Stimulated activated CD8-positive, alpha-beta memory T cell treated with anti-CD3 and anti-CD28 coated beads, Interleukin-15, amount 100 ng/mL, for 24 hours (primary cell): ENCODE results near the gene UGT1A9.
"Not testable (repeated sequence)": the region's sequence is repeated elsewhere in the genome, so short reads cannot be mapped to it uniquely, and the experiment has no call there.

Source experiments
- DNase-seq: peaks from one replicate; pipeline ENCODE4 v3.0.0-alpha.2; 2020; ENCODE audit warnings: low read depth

Gene UGT1A9

GRCh38 chr2:233711312-233712008 lies 39.8 kb downstream of the UGT1A9 start:
- peak; percentile 37 for DNase-seq

GRCh38 chr2:233712611-233713261 lies 41.0 kb downstream of the UGT1A9 start, which contains the start of gene UGT1A5:
Gene UGT1A5, plus strand, starts transcription at chr2:233712907. Its CDS starts 85 bp downstream, at chr2:233712992.
- DNase-seq: no peak

GRCh38 chr2:233713262-233713615 lies 41.5 kb downstream of the UGT1A9 start:
- DNase-seq: no peak

- DNase-seq: no peak
Observed at GRCh38 chr2:233714121-233714520, 42.4 kb downstream of the UGT1A9 start.

- no peak for DNase-seq
Observed at GRCh38 chr2:233718552-233718951, 46.9 kb downstream of the UGT1A9 start, which contains the start of gene UGT1A4. Gene UGT1A4, plus strand, starts transcription at chr2:233718736. Its CDS starts 85 bp downstream, at chr2:233718821.

- no peak for DNase-seq
Observed at GRCh38 chr2:233728723-233729301, 57.1 kb downstream of the UGT1A9 start, which contains the start of gene UGT1A3. Gene UGT1A3, plus strand, starts transcription at chr2:233729042. Its CDS starts 85 bp downstream, at chr2:233729127.

GRCh38 chr2:233736868-233737653 lies 65.4 kb downstream of the UGT1A9 start:
- not testable (repeated sequence) for DNase-seq

GRCh38 chr2:233740870-233741269 lies 69.2 kb downstream of the UGT1A9 start:
- no peak for DNase-seq

- DNase-seq: no peak
Observed at GRCh38 chr2:233743464-233744259, 72.0 kb downstream of the UGT1A9 start.

- DNase-seq: no peak
Observed at GRCh38 chr2:233745073-233745755, 73.5 kb downstream of the UGT1A9 start.

GRCh38 chr2:233745838-233746237 lies 74.1 kb downstream of the UGT1A9 start:
- DNase-seq: not testable (repeated sequence)

GRCh38 chr2:233746475-233747282 lies 75.0 kb downstream of the UGT1A9 start:
- DNase-seq: no peak

GRCh38 chr2:233747283-233747544 lies 75.5 kb downstream of the UGT1A9 start:
- no peak for DNase-seq

- DNase-seq: not testable (repeated sequence)
Observed at GRCh38 chr2:233750689-233751088, 79.0 kb downstream of the UGT1A9 start.

- DNase-seq: not testable (repeated sequence)
Observed at GRCh38 chr2:233751212-233752009, 79.7 kb downstream of the UGT1A9 start.

GRCh38 chr2:233754872-233755611 lies 83.3 kb downstream of the UGT1A9 start:
- DNase-seq: no peak

- DNase-seq: no peak
Observed at GRCh38 chr2:233756429-233757081, 84.9 kb downstream of the UGT1A9 start.

- no peak for DNase-seq
Observed at GRCh38 chr2:233758141-233758540, 86.4 kb downstream of the UGT1A9 start.
